Activated B cell treated with CpG ODN at 0.5 μM for 24 hours (primary cell): ENCODE data around the gene SPOCD1. TPM values are rescaled to one million over a fixed set of nuclear protein-coding genes. Genes with fewer than 3 reads are reported as not detected.

Experiments
- ATAC-seq: fragments of 200-7000 bp; cut with Tn5 transposase; one replicate; pipeline ENCODE4 v1.10.0; 2021; ENCODE audit warnings: low read depth, mild to moderate bottlenecking, moderate library complexity
- CTCF ChIA-PET: fragments of 350-600 bp; sonication (Branson Sonifier 250); formaldehyde crosslinking; loops from one replicate; lab custom pipeline; 2021; ENCODE audit warnings: antibody characterized with exemption; lab: Charles Lee
- POLR2A ChIA-PET: fragments of 350-600 bp; sonication (Branson Sonifier 250); formaldehyde crosslinking; loops from one replicate; lab custom pipeline; 2021; ENCODE audit warnings: antibody characterized with exemption; lab: Charles Lee
- DNase-seq: peaks from one replicate; pipeline ENCODE4 v3.0.0; 2022
- H3K27ac Mint-ChIP-seq: one replicate; pipeline ENCODE4 v1.8.0; 2020; ENCODE audit warnings: mixed read lengths
- H3K27me3 Mint-ChIP-seq: one replicate; pipeline ENCODE4 v1.8.0; 2021; ENCODE audit warnings: mixed read lengths
- H3K36me3 Mint-ChIP-seq: one replicate; pipeline ENCODE4 v1.8.0; 2021; ENCODE audit warnings: low read depth, mixed read lengths
- H3K4me1 Mint-ChIP-seq: one replicate; pipeline ENCODE4 v1.8.0; 2021; ENCODE audit warnings: mixed read lengths
- H3K4me3 Mint-ChIP-seq: one replicate; pipeline ENCODE4 v1.8.0; 2020; ENCODE audit warnings: mild to moderate bottlenecking, mixed read lengths
- H3K9me3 Mint-ChIP-seq: one replicate; pipeline ENCODE4 v1.8.0; 2020; ENCODE audit warnings: mixed read lengths
- CTCF ChIP-seq: fragments of 200-600 bp; IDR thresholded peaks from one replicate; pipeline ENCODE4 v1.8.0; 2022; ENCODE audit warnings: antibody characterized with exemption, mild to moderate bottlenecking
- intact Hi-C: fragments of 100-400 bp; cut with micrococcal nuclease; formaldehyde crosslinking; loops from one replicate; pipeline ENCODE4 v1.15.1; 2024
- total RNA-seq: library from RNA; stranded (reverse); gene quantifications from 2 replicates; pipeline ENCODE4 v1.2.3, GENCODE V29; 2022

The SPOCD1 gene
- total RNA-seq, 1 donor from 2014 or later, result not detected

GRCh38 chr1:31812158-31812829 lies 3.5 kb downstream of the SPOCD1 start:
- H3K36me3 Mint-ChIP-seq, result no peaks in the 10 kb centered on the region
- H3K27me3 Mint-ChIP-seq, result peaks cover 3% of the 10 kb centered on the region
- no peak for ATAC-seq
- intact Hi-C loops, result no loop called here
- TF ChIP-seq CTCF, result no peak
- DNase-seq, result no peak
- POLR2A ChIA-PET, result interaction anchor here (0.5 kb wide), 1 partner anchor 158 kb away, joined by 3 read pairs; no protein-coding TSS in a partner anchor
- no peak overlapping the region for H3K4me3 Mint-ChIP-seq
- peaks cover 16% of the 10 kb centered on the region for H3K4me1 Mint-ChIP-seq
- H3K9me3 Mint-ChIP-seq, result no peaks in the 10 kb centered on the region
- H3K27ac Mint-ChIP-seq, result no peak overlapping the region
- CTCF ChIA-PET, result interaction anchor here (1.0 kb wide), 2 partner anchors 10 to 151 kb away, joined by 3 to 4 read pairs; no protein-coding TSS in a partner anchor

- Mint-ChIP-seq H3K36me3 (no peaks in the 10 kb centered on the region), H3K4me3 (no peak overlapping the region), H3K9me3 (no peaks in the 10 kb centered on the region), H3K27me3 (peaks cover 3% of the 10 kb centered on the region), H3K27ac (no peak overlapping the region), H3K4me1 (peaks cover 10% of the 10 kb centered on the region)
- TF ChIP-seq CTCF, result no peak
- ChIA-PET POLR2A (no interaction called here), CTCF (interaction anchor here (0.7 kb wide), 1 partner anchor 146 kb away, joined by 3 read pairs; no protein-coding TSS in a partner anchor)
- DNase-seq (no peak), ATAC-seq (no peak)
- intact Hi-C loops, result no loop called here
These were observed 4.2 kb downstream of the SPOCD1 start for GRCh38 chr1:31811605-31812004.

- Mint-ChIP-seq H3K36me3 (no peaks in the 10 kb centered on the region), H3K27ac (no peak overlapping the region), H3K4me3 (no peak overlapping the region), H3K27me3 (peaks cover 3% of the 10 kb centered on the region), H3K4me1 (no peaks in the 10 kb centered on the region), H3K9me3 (no peaks in the 10 kb centered on the region)
- intact Hi-C loops, result no loop called here
- ChIA-PET CTCF (no interaction called here), POLR2A (no interaction called here)
- ATAC-seq (no peak), DNase-seq (no peak)
- TF ChIP-seq CTCF, result no peak
These were observed 6.1 kb downstream of the SPOCD1 start for GRCh38 chr1:31809698-31810097.

- Mint-ChIP-seq H3K36me3 (no peaks in the 10 kb centered on the region), H3K9me3 (no peaks in the 10 kb centered on the region), H3K27me3 (peaks cover 3% of the 10 kb centered on the region), H3K4me3 (no peak overlapping the region), H3K4me1 (no peaks in the 10 kb centered on the region), H3K27ac (no peak overlapping the region)
- ATAC-seq (no peak), DNase-seq (no peak)
- ChIA-PET CTCF (interaction anchor here (1.2 kb wide), 1 partner anchor 18 kb away, joined by 4 read pairs; no protein-coding TSS in a partner anchor), POLR2A (no interaction called here)
- intact Hi-C loops, result no loop called here
- no peak for TF ChIP-seq CTCF
These were observed 8.4 kb downstream of the SPOCD1 start for GRCh38 chr1:31807273-31808048.

- ATAC-seq, result no peak
- H3K27ac Mint-ChIP-seq, result no peak overlapping the region
- H3K4me1 Mint-ChIP-seq, result peaks cover 15% of the 10 kb centered on the region
- H3K36me3 Mint-ChIP-seq, result no peaks in the 10 kb centered on the region
- intact Hi-C loops, result no loop called here
- no peak for TF ChIP-seq CTCF
- H3K27me3 Mint-ChIP-seq, result peaks cover 6% of the 10 kb centered on the region
- no peaks in the 10 kb centered on the region for H3K9me3 Mint-ChIP-seq
- DNase-seq, result no peak
- ChIA-PET CTCF (no interaction called here), POLR2A (no interaction called here)
- no peak overlapping the region for H3K4me3 Mint-ChIP-seq
These were observed 10.5 kb downstream of the SPOCD1 start for GRCh38 chr1:31805318-31805717.
